ENCODE results near the gene ZFP28.

- TF ChIP-seq, protein P1, sequence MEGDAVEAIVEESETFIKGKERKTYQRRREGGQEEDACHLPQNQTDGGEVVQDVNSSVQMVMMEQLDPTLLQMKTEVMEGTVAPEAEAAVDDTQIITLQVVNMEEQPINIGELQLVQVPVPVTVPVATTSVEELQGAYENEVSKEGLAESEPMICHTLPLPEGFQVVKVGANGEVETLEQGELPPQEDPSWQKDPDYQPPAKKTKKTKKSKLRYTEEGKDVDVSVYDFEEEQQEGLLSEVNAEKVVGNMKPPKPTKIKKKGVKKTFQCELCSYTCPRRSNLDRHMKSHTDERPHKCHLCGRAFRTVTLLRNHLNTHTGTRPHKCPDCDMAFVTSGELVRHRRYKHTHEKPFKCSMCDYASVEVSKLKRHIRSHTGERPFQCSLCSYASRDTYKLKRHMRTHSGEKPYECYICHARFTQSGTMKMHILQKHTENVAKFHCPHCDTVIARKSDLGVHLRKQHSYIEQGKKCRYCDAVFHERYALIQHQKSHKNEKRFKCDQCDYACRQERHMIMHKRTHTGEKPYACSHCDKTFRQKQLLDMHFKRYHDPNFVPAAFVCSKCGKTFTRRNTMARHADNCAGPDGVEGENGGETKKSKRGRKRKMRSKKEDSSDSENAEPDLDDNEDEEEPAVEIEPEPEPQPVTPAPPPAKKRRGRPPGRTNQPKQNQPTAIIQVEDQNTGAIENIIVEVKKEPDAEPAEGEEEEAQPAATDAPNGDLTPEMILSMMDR (IDR thresholded peaks at IDR 0.05; ENCODE audit: insufficient read depth, low read length, poor library complexity, severe bottlenecking), result no peak
- TF ChIP-seq EZH2phosphoT487 (conservative IDR thresholded peaks at IDR 0.05; ENCODE audit: low read length), result no peak
Observed at GRCh38 chr19:56525214-56525860, 13.4 kb upstream of the ZFP28 start.

Measured in SU-DHL-6 (cell line).